ENCODE measurements around the gene NDUFS8.
A peak's percentile ranks its signal among the peaks of the same experiment; 100 is the strongest.

Gene NDUFS8

GRCh38 chr11:68015467-68015866 is 15.0 kb upstream of the NDUFS8 start:
- no peak for DNase-seq (ENCODE audit: low spot score)

GRCh38 chr11:68016161-68016903 is 14.1 kb upstream of the NDUFS8 start:
- no peak for DNase-seq (ENCODE audit: low spot score)

DNA sequence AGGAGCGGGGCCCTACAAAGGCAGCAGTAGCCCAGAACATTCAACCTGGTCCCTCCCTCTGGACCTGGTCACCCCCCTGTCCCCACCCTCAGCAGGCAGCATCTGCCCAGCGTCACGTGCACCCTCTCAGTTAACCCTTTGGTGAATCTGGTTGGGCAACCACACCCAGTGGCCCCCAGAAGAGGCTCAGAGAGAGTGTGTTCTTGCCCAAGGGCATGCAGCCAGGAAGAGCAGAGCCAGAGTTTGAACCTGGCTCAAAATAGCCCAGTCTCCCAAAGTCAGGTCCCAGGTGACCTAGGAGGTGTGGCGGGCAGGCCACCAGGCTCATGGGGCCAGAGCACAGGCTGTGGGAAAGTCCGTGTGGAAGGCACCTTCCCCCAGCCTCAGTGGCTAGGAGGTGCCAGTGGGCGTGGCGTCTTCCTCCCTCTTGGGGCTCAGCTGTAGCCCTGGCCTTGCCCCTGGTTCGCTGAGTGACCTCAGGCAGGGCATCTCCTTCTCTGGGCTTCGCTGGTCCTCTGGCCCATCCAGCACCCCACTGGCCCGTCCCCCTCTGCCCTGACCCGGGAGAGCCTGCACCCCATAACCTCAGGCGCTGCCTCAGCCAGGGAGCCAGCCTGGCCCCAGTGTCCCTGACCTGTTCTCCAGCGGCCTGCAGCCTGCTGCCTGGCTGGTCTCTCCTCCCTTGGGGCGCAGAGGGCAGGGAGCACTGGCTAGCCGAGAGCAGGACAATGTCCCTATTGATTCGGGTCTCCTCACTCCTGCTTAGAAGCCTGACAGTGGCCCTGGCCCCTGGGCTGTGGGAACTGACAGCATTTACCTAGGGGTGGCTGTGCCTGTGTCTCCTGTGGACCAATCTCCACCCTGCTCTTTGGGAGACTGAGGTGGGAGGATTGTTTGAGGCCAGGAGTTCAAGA is 13.3 kb upstream of the NDUFS8 start:
- peak; percentile 67 for DNase-seq (ENCODE audit: low spot score)

DNA sequence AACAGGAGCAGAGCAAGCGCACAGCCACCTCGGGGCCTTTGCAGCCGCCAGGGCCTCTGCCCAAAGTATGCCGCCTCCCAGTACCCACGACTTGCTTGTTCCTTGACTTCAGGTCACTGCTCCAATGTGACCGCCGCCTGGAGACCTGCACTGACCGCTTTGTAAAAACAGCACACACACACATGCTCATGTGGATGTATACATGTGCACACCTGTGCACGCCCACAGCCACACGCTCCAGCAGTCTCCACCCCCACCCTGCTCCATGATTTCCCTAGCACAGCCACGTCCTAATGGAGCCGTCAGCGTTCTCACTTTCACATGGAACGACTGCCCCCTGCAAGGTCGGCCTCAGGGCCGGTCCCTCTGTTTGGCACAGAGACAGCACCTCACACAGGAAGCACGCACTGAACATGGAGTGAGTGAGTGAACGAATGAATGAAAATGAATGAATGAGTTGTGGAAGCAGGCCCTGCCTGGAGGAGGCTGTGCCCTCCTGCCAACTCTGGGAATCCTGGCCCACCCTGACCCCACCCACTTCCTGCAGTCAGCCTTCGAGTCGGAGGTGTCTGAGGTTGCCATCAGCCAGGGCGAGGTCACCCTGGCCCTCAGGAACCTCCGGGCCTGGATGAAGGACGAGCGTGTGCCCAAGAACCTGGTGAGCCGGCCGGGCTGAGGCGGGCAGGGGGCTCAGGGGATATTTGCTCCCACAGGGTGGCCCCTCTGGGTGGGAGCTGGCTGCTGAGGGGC is 12.3 kb upstream of the NDUFS8 start:
- DNase-seq (ENCODE audit: low spot score), result no peak

GRCh38 chr11:68018730-68019190 is 11.7 kb upstream of the NDUFS8 start:
- DNase-seq (ENCODE audit: low spot score), result no peak

DNA sequence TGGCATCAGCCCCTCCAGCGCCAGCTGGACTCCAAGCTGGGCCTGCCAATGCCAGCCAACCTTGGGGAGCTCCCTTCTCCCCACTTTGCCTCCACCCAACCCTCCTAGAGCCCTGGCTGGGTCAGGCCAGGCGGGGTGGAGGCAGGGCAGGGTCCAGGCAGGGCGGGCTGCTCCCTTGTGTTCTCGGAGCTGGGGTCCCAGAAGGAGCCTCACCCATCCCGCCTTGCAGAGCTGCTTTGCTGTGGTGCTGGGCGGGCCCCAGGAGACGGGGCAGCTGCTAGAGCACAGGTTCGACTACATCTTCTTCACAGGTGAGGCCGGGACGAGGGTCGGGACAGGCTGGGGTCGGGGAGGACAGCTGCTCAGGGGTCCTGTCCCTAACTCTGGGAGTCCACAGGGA is 11.0 kb upstream of the NDUFS8 start:
- no peak for DNase-seq (ENCODE audit: low spot score)

- DNase-seq (ENCODE audit: low spot score), result no peak
These were observed 9.9 kb upstream of the NDUFS8 start for GRCh38 chr11:68020575-68020974.

DNA sequence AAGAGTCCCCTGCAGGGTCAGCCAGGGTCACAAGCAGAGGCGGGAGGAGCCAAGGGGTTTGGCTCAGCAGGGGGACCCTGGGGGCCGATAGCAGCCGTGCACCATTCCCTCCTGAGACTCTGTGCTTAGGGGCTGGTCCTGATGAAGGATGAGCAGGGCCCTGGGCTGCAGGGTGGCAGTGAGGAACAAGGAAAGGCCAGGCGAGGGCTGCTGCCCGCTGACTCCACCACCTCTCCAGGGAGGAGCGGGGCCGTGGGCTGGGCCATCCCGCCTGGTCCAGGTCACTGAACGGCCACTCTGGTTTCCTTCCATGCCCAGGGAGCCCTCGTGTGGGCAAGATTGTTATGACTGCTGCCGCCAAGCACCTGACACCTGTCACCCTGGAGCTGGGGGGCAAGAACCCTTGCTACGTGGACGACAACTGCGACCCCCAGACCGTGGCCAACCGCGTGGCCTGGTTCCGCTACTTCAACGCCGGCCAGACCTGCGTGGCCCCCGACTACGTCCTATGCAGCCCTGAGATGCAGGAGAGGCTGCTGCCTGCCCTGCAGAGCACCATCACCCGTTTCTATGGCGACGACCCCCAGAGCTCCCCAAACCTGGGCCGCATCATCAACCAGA is 9.2 kb upstream of the NDUFS8 start:
- no peak for DNase-seq (ENCODE audit: low spot score)

DNA sequence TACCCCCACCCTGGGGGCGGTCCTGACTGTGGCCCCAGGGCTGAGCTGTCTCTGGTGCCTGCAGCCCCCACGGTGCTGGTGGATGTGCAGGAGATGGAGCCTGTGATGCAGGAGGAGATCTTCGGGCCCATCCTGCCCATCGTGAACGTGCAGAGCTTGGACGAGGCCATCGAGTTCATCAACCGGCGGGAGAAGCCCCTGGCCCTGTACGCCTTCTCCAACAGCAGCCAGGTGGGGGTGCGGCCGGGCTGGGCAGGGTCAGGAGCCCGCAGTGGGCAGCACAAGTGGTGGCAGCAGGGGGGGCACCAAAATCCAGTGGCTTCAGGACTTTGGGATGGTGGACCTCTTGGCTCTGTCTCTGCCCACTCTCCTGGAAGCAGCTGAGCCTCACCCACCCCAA is 8.0 kb upstream of the NDUFS8 start:
- no peak for DNase-seq (ENCODE audit: low spot score)

DNA sequence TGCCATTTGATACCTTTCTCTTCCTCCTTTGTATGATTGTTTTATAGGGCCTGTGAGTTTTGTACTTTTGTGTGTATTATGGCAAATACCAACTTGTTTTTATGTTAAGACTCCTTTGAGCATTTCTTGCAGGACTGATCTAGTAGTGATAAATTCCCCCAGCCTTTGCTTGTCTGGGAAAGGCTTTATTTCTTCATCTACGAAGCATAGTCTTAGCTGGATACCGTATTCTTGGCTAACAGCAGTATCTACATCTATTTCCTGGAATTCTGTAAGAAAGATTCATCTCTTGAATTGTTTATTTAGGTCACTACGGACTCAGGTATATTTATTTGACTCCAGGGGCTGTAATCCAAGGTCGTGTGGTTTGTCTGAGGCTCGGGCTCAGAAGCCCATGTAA is 6.0 kb upstream of the NDUFS8 start:
- no peak for DNase-seq (ENCODE audit: low spot score)

GRCh38 chr11:68025047-68025446 is 5.4 kb upstream of the NDUFS8 start:
- no peak for DNase-seq (ENCODE audit: low spot score)

DNA sequence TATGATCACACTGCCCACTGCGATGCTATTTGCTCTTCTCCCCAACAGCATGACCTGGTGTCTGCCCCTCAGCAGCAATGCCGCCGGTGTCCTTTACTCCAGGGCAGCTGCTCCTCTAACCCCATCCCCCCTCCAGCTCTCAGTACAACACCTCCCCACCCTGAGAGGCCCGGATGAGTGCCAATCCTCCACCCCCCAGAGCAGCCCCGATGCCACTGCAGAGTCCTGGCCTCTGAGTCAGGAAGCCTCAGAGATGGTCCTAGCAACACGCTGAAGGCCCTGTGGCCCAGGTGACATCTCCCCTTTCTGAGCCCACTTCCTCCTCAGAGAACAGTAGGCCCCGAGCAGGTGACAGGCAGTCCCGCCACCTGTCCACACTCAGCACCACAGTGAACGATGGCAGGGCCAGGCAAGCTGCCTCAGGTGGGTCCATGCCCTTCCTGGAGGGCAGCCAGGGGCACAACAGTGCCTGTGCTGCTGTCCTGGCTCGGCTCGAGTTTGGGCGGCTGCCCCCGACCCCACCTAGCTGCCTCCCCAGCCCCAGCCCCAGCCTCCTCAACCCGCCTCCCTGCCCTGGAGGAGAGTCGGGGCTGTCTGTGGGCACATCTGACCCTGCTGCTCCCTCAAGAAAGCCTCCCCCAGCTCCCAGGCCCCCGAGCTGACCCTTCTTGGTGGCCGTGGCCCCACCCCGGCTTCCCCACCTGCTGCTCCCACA is 3.9 kb upstream of the NDUFS8 start:
- DNase-seq (ENCODE audit: low spot score), result no peak

DNA sequence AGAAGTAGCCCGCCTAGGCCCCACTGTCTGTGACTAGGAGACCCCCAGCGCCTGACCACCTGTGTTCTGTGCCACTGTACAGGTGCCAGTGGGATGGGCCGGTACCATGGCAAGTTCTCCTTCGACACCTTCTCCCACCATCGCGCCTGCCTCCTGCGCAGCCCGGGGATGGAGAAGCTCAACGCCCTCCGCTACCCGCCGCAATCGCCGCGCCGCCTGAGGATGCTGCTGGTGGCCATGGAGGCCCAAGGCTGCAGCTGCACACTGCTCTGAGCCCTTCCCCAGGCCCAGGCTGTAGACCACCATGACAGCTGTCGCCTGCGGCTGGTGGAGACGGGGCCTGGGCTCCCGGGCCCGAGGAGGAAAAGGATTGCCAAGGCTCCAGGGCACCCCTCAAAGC is 2.8 kb upstream of the NDUFS8 start:
- DNase-seq (ENCODE audit: low spot score), result no peak

DNA sequence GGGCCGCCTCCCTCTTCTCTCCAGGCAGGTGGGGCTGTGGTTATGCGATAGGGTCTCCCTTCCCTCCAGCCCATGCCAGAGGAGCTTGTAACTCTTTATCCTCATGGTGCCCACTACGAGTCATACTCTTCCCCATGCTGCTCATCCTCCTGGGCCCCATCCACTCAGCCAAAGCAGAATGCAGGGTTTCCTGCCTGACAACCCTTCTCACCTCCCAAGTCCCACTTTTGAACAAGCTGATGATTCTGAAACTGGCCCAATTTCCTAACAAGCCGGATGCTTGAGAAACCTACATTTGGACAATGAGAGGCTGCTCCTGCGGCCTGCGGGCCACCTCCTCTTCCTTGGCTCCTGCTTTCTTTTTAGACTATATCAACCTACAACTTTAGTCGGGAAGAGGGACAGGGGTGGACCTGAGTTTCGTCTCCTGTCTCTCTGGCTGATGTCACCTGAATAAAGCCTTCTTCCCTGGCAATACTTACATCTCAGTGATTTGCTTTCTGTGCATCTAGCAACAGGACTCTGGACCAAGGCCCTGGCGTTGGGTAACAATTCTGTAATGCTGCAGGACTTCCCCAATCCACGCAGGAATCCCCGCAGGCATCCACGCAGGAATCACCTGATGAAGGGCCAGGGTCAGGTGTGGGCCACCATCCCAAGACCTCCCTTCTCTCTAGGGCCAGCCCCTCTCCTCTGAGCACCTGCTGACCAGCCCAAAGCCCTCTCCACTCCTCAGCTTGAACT is 1.5 kb upstream of the NDUFS8 start:
- DNase-seq (ENCODE audit: low spot score), result no peak

- no peak for DNase-seq (ENCODE audit: low spot score)
These were observed 623 bp downstream of the NDUFS8 start for GRCh38 chr11:68031144-68031464.

DNA sequence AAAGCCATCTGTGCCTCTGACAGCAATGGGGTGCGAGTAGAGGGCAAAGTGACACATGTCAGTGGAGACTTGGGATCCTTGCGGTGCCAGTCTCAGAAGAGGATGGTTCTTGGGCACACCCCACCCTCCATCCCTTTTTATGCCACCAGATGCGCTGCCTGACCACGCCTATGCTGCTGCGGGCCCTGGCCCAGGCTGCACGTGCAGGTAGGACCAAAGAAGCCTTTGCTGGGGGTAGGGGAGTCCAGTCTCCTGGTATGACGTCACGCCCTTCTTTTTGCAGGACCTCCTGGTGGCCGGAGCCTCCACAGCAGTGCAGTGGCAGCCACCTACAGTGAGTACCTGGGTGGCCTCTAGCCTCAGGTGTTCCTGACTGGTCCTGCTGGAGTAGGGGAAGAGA is 1.5 kb downstream of the NDUFS8 start:
- no peak for DNase-seq (ENCODE audit: low spot score)

DNA sequence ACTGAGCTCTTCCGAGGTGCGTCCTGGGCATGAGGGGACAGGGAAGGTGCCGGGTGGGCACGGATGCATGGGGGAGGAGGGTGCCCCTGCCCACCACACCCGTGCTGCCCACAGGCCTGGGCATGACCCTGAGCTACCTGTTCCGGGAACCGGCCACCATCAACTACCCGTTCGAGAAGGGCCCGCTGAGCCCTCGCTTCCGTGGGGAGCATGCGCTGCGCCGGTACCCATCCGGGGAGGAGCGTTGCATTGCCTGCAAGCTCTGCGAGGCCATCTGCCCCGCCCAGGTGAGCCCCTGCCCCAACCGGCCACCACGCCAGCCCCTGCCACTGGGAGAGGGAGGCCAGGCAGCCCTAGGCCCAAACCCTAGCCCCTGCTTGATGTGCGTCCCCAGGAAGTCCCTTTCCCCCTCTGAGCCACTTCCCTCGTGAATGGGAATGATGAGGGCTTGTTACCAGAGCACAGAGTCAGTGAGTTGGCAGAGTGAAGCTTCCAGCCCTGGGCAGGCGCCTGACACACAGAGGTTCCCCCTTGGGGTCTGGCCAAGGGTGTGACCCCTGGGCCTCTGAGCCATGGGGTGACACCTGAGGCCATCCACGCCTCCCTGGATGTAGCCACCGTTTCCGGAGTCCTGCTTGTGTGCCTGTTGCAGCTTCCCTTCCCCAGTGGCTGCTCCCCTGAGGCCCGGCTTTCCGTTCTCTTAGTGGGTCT is 2.7 kb downstream of the NDUFS8 start:
- DNase-seq (ENCODE audit: low spot score), result no peak

DNA sequence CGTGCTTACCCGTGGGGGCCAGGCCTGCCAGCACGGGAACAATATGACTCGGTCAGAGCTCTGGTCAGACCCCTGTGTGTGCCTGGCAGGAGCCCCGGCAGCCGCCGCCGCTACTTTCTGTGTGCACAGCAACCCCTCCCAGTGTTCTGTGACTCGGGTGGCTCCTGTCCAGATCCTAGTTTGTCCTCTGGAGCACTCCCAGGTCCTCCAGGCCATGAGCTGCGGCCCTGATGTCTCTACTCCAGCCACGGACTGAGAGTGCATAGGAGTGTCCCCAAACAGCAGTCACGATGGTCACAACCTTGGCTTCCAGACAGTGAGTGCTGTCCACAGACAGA is 3.2 kb downstream of the NDUFS8 start:
- DNase-seq (ENCODE audit: low spot score), result no peak

DNA sequence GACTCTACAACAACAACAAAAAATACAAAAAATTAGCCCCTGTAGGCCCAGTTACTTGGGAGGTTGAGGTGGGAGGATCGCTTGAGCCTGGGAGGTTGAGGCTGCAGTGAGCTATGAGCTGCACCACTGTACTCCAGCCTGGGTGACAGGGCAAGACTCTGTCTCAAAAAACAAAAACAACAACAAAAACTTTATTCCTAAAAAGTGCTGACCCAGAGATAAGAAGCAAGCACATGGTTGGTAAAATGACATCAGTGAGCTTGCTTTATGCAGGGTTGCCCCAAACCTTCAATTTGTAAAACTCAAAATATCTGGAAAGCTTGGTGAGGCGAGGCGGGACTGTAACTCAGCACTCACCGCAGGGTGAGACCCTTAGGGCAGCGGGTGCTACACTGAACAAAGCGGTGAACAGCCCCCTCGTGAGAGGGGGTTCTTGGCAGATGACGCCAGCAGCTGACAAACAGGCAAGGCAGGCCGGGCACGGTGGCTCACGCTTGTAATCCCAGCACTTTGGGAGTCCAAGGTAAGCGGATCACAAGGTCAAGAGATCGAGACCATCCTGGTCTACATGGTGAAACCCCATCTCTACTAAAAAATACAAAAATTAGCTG is 4.9 kb downstream of the NDUFS8 start:
- no peak for DNase-seq (ENCODE audit: low spot score)

DNA sequence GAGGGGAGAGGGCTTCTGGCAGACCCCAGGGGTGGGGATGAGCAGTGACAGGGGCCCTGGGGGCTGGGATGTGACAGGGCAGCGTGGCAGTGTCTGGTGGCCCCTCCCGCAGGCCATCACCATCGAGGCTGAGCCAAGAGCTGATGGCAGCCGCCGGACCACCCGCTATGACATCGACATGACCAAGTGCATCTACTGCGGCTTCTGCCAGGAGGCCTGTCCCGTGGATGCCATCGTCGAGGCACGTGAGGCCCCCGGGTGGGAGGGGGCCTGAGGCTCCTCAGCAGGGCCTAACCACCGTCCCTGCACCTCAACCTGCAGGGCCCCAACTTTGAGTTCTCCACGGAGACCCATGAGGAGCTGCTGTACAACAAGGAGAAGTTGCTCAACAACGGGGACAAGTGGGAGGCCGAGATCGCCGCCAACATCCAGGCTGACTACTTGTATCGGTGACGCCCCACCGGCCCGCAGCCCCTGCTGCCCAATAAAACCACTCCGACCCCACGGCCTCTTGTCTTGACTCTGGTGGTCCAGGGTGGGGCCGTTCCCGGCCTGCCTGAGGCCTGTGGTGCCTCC is 5.7 kb downstream of the NDUFS8 start:
- DNase-seq (ENCODE audit: low spot score), result no peak
